Measurements from ENCODE around the gene TPGS2.

The TPGS2 gene

GRCh38 chr18:36752929-36753865 is 75.6 kb downstream of the TPGS2 start:
- Histone ChIP-seq H3K9me3 (replicated peaks in 1 of 2; ENCODE audit: control insufficient read depth in 2 of 2, insufficient read depth in 1 of 2, low read depth in 1 of 2, low read length in 2 of 2) (peaks cover 0 to 5% of the 10 kb centered on the region in 2 donors), H3K4me2 (ENCODE audit: insufficient read depth, low read length, poor library complexity, severe bottlenecking) (no peak overlapping the region), H3K27ac (replicated peaks; ENCODE audit: low read length) (no peak overlapping the region), H2BK12ac (ENCODE audit: low read length) (no peak overlapping the region), H3K4me1 (ENCODE audit: control insufficient read depth in 2 of 2, insufficient read depth in 1 of 2, low read depth in 1 of 2, low read length in 2 of 2) (no peaks in the 10 kb centered on the region), H3K23ac (ENCODE audit: low read depth, low read length, poor library complexity) (no peak overlapping the region), H2BK15ac (ENCODE audit: low read length) (no peak overlapping the region), H4K91ac (ENCODE audit: low read depth, low read length, poor library complexity) (no peak overlapping the region), H3K27me3 (ENCODE audit: control insufficient read depth in 3 of 3, insufficient read depth in 3 of 3, low read depth in 1 of 3, low read length in 3 of 3) (no peaks in the 10 kb centered on the region), H3K4me3 (ENCODE audit: low read length in 2 of 2) (no peak overlapping the region), H4K8ac (ENCODE audit: low read depth, low read length) (no peak overlapping the region), H2AK5ac (ENCODE audit: low read depth, low read length) (no peak overlapping the region), H2BK120ac (ENCODE audit: low read depth, low read length) (no peak overlapping the region), H2BK5ac (ENCODE audit: low read length) (no peak overlapping the region), H3K4ac (ENCODE audit: low read length) (no peak overlapping the region), H3K18ac (ENCODE audit: low read length) (no peak overlapping the region), H3K9ac (ENCODE audit: low read depth, low read length, poor library complexity) (no peak overlapping the region), H2AFZ (ENCODE audit: low read length) (no peak overlapping the region), H3K36me3 (replicated peaks in 1 of 2; ENCODE audit: control insufficient read depth in 2 of 2, insufficient read depth in 2 of 2, low read length in 2 of 2) (peaks cover 3 to 42% of the 10 kb centered on the region in 2 donors), H3K14ac (ENCODE audit: low read length) (no peak overlapping the region), H3K79me1 (ENCODE audit: low read depth, low read length) (no peaks in the 10 kb centered on the region)
- WGBS, 2 donors (ENCODE audit: extremely low coverage in 2 of 2, insufficient read length in 2 of 2, insufficient replicate concordance in 1 of 2): no CpG with 5 or more reads among the region's 3 CpGs
- DNase-seq (ENCODE audit: low spot score): no peak

GRCh38 chr18:36745219-36745975 is 83.4 kb downstream of the TPGS2 start:
- no peak overlapping the region for H3K4ac ChIP-seq (ENCODE audit: low read length)
- no peak overlapping the region for H4K91ac ChIP-seq (ENCODE audit: low read depth, low read length, poor library complexity)
- H3K9ac ChIP-seq (ENCODE audit: low read depth, low read length, poor library complexity): no peak overlapping the region
- H3K27ac ChIP-seq (replicated peaks; ENCODE audit: low read length): no peak overlapping the region
- no peak overlapping the region for H3K4me2 ChIP-seq (ENCODE audit: insufficient read depth, low read length, poor library complexity, severe bottlenecking)
- H3K4me3 ChIP-seq (ENCODE audit: low read length in 2 of 2): no peak overlapping the region
- H2BK5ac ChIP-seq (ENCODE audit: low read length): peak overlapping the region; percentile 22
- H3K18ac ChIP-seq (ENCODE audit: low read length): no peak overlapping the region
- no peak overlapping the region for H2BK120ac ChIP-seq (ENCODE audit: low read depth, low read length)
- H3K27me3 ChIP-seq (ENCODE audit: control insufficient read depth in 3 of 3, insufficient read depth in 3 of 3, low read depth in 1 of 3, low read length in 3 of 3): no peaks in the 10 kb centered on the region
- no peak overlapping the region for H4K8ac ChIP-seq (ENCODE audit: low read depth, low read length)
- H2AK5ac ChIP-seq (ENCODE audit: low read depth, low read length): no peak overlapping the region
- H2BK15ac ChIP-seq (ENCODE audit: low read length): no peak overlapping the region
- no peak overlapping the region for H2AFZ ChIP-seq (ENCODE audit: low read length)
- DNase-seq (ENCODE audit: low spot score): no peak
- H3K79me1 ChIP-seq (ENCODE audit: low read depth, low read length): peaks cover 3% of the 10 kb centered on the region
- H3K36me3 ChIP-seq (replicated peaks in 1 of 2; ENCODE audit: control insufficient read depth in 2 of 2, insufficient read depth in 2 of 2, low read length in 2 of 2): peaks cover 21 to 70% of the 10 kb centered on the region in 2 donors
- no peaks in the 10 kb centered on the region for H3K4me1 ChIP-seq (ENCODE audit: control insufficient read depth in 2 of 2, insufficient read depth in 1 of 2, low read depth in 1 of 2, low read length in 2 of 2)
- H3K9me3 ChIP-seq (replicated peaks in 1 of 2; ENCODE audit: control insufficient read depth in 2 of 2, insufficient read depth in 1 of 2, low read depth in 1 of 2, low read length in 2 of 2): peaks cover 2 to 8% of the 10 kb centered on the region in 2 donors
- no peak overlapping the region for H3K14ac ChIP-seq (ENCODE audit: low read length)
- no CpG with 5 or more reads among the region's 25 CpGs for WGBS, 2 donors (ENCODE audit: extremely low coverage in 2 of 2, insufficient read length in 2 of 2, insufficient replicate concordance in 1 of 2)
- H2BK12ac ChIP-seq (ENCODE audit: low read length): no peak overlapping the region
- no peak overlapping the region for H3K23ac ChIP-seq (ENCODE audit: low read depth, low read length, poor library complexity)

DNA sequence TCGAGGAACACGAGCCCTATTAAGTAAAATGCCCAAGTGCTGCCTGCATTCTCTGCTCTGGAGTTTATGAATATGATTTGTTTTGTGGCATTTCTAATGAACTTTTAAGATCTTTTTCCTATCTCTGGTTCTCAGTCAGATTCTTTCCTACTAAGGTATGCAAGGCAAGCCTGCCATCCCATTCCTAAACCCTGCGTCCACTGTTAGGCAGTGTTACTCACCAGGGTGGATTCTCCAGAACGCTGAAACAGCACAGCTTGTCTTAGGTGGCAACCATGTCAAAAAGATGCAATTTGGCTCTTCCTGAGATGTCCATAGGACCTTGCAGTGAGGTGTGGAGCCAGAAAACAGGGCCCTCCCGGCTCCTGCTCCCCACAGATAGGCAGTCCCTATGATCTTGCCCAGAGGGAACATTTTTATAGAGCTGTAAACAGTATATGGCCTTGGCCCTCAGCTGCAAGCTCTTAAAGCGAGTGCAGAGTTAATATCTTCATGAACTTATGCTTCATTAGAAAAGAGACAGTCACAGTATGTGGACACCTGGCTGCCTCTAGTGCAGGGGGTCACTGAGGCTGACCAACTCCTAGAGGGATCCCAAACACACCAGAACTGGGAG is 84.4 kb downstream of the TPGS2 start:
- Histone ChIP-seq H3K36me3 (replicated peaks in 1 of 2; ENCODE audit: control insufficient read depth in 2 of 2, insufficient read depth in 2 of 2, low read length in 2 of 2) (peaks cover 21 to 74% of the 10 kb centered on the region in 2 donors), H3K27ac (replicated peaks; ENCODE audit: low read length) (no peak overlapping the region), H3K4me2 (ENCODE audit: insufficient read depth, low read length, poor library complexity, severe bottlenecking) (no peak overlapping the region), H2AFZ (ENCODE audit: low read length) (no peak overlapping the region), H3K9me3 (replicated peaks in 1 of 2; ENCODE audit: control insufficient read depth in 2 of 2, insufficient read depth in 1 of 2, low read depth in 1 of 2, low read length in 2 of 2) (peaks cover 2 to 4% of the 10 kb centered on the region in 2 donors), H2AK5ac (ENCODE audit: low read depth, low read length) (no peak overlapping the region), H4K91ac (ENCODE audit: low read depth, low read length, poor library complexity) (no peak overlapping the region), H3K79me1 (ENCODE audit: low read depth, low read length) (peaks cover 3% of the 10 kb centered on the region), H2BK15ac (ENCODE audit: low read length) (no peak overlapping the region), H3K23ac (ENCODE audit: low read depth, low read length, poor library complexity) (no peak overlapping the region), H2BK12ac (ENCODE audit: low read length) (no peak overlapping the region), H3K9ac (ENCODE audit: low read depth, low read length, poor library complexity) (no peak overlapping the region), H3K4me3 (ENCODE audit: low read length in 2 of 2) (no peak overlapping the region), H2BK5ac (ENCODE audit: low read length) (peak overlapping the region; percentile 22), H3K4ac (ENCODE audit: low read length) (no peak overlapping the region), H3K4me1 (ENCODE audit: control insufficient read depth in 2 of 2, insufficient read depth in 1 of 2, low read depth in 1 of 2, low read length in 2 of 2) (no peaks in the 10 kb centered on the region), H4K8ac (ENCODE audit: low read depth, low read length) (no peak overlapping the region), H3K14ac (ENCODE audit: low read length) (no peak overlapping the region), H3K27me3 (ENCODE audit: control insufficient read depth in 3 of 3, insufficient read depth in 3 of 3, low read depth in 1 of 3, low read length in 3 of 3) (no peaks in the 10 kb centered on the region), H3K18ac (ENCODE audit: low read length) (no peak overlapping the region), H2BK120ac (ENCODE audit: low read depth, low read length) (no peak overlapping the region)
- no CpG with 5 or more reads among the region's 6 CpGs for WGBS, 2 donors (ENCODE audit: extremely low coverage in 2 of 2, insufficient read length in 2 of 2, insufficient replicate concordance in 1 of 2)
- DNase-seq (ENCODE audit: low spot score): no peak

Measured in neuronal stem cell (in vitro differentiated cells).